ENCODE measurements around the gene AKR1E2. TPM values are rescaled to one million over a fixed set of nuclear protein-coding genes. Genes with fewer than 3 reads are reported as not detected.
A peak's percentile ranks its signal among the peaks of the same experiment; 100 is the strongest.

Gene AKR1E2
- total and polyA plus RNA-seq, 9 of the 15 experiments (the other 6 are each of a cell fraction or from before 2014, with no cell fraction given): 4.2 to 16.6 (median 9.8) TPM

DNA sequence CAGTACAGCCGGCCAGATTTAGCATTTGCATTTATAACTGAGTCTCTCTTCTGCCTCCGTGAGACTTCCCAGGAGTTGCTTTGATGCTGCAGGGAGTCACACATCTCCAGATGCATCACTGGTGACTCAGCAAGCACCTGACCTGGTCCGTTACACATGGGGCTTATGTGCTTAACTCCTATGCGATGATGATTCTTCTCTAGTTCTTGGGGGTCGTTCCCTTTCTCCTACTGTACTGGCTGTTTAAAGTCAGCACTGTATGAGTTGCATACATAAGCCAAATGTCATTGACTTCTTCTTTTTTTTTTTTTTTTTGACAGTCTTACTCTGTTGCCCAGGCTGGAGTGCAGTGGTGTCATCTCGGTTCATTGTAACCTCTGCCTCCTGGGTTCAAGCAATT lies 13.0 kb upstream of the AKR1E2 start (continued):
- TF ChIP-seq ZBTB17 (CRISPR knock-in tag; IDR thresholded peaks at IDR 0.05) (no peak), TCF3 (CRISPR knock-in tag; IDR thresholded peaks at IDR 0.05) (no peak), ARID1B (IDR thresholded peaks at IDR 0.05) (peak; percentile 35), L3MBTL2 (IDR thresholded peaks at IDR 0.05) (0 out of 2 replicates have a peak, but pooled peaks have one; percentile 28), TRIM24 (IDR thresholded peaks at IDR 0.05) (no peak), SMAD3 (CRISPR knock-in tag; conservative IDR thresholded peaks at IDR 0.05) (no peak), SAFB (IDR thresholded peaks at IDR 0.05; ENCODE audit: borderline replicate concordance, low read depth, low read length) (no peak), CREM (IDR thresholded peaks at IDR 0.05; ENCODE audit: low read depth) (peak; percentile 43; the same call in 1 of the 2 replicates), HNRNPK (IDR thresholded peaks at IDR 0.05; ENCODE audit: low read depth, low read length, poor library complexity, severe bottlenecking) (no peak), NR2F6 (CRISPR knock-in tag; IDR thresholded peaks at IDR 0.05) (no peak), JUN (IDR thresholded peaks at IDR 0.05; ENCODE audit: borderline replicate concordance, low read depth, low read length) (peak; percentile 81; the same call in 1 of the 2 replicates), JUN (CRISPR knock-in tag; IDR thresholded peaks at IDR 0.05; ENCODE audit: borderline replicate concordance) (no peak), MAFG (tag; conservative IDR thresholded peaks at IDR 0.05) (peak; percentile 63), SOX6 (IDR thresholded peaks at IDR 0.05) (no peak), MAFK (IDR thresholded peaks at IDR 0.05; ENCODE audit: low read length) (peak; percentile 13; the same call in 1 of the 2 replicates), DMBX1 (CRISPR knock-in tag; IDR thresholded peaks at IDR 0.05; ENCODE audit: borderline replicate concordance) (peak; percentile 38; the same call in 1 of the 2 replicates), SIN3B (IDR thresholded peaks at IDR 0.05; ENCODE audit: low read depth) (no peak), ZNF589 (CRISPR knock-in tag; IDR thresholded peaks at IDR 0.05; ENCODE audit: low read depth) (0 out of 2 replicates have a peak, but pooled peaks have one; percentile 23)
- TF ChIP-seq, protein P1, sequence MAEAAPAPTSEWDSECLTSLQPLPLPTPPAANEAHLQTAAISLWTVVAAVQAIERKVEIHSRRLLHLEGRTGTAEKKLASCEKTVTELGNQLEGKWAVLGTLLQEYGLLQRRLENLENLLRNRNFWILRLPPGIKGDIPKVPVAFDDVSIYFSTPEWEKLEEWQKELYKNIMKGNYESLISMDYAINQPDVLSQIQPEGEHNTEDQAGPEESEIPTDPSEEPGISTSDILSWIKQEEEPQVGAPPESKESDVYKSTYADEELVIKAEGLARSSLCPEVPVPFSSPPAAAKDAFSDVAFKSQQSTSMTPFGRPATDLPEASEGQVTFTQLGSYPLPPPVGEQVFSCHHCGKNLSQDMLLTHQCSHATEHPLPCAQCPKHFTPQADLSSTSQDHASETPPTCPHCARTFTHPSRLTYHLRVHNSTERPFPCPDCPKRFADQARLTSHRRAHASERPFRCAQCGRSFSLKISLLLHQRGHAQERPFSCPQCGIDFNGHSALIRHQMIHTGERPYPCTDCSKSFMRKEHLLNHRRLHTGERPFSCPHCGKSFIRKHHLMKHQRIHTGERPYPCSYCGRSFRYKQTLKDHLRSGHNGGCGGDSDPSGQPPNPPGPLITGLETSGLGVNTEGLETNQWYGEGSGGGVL (CRISPR knock-in tag; IDR thresholded peaks at IDR 0.05): no peak
- TF ChIP-seq, protein P2, sequence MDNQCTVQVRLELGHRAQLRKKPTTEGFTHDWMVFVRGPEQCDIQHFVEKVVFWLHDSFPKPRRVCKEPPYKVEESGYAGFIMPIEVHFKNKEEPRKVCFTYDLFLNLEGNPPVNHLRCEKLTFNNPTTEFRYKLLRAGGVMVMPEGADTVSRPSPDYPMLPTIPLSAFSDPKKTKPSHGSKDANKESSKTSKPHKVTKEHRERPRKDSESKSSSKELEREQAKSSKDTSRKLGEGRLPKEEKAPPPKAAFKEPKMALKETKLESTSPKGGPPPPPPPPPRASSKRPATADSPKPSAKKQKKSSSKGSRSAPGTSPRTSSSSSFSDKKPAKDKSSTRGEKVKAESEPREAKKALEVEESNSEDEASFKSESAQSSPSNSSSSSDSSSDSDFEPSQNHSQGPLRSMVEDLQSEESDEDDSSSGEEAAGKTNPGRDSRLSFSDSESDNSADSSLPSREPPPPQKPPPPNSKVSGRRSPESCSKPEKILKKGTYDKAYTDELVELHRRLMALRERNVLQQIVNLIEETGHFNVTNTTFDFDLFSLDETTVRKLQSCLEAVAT (IDR thresholded peaks at IDR 0.05): no peak
- TF ChIP-seq, protein P3, sequence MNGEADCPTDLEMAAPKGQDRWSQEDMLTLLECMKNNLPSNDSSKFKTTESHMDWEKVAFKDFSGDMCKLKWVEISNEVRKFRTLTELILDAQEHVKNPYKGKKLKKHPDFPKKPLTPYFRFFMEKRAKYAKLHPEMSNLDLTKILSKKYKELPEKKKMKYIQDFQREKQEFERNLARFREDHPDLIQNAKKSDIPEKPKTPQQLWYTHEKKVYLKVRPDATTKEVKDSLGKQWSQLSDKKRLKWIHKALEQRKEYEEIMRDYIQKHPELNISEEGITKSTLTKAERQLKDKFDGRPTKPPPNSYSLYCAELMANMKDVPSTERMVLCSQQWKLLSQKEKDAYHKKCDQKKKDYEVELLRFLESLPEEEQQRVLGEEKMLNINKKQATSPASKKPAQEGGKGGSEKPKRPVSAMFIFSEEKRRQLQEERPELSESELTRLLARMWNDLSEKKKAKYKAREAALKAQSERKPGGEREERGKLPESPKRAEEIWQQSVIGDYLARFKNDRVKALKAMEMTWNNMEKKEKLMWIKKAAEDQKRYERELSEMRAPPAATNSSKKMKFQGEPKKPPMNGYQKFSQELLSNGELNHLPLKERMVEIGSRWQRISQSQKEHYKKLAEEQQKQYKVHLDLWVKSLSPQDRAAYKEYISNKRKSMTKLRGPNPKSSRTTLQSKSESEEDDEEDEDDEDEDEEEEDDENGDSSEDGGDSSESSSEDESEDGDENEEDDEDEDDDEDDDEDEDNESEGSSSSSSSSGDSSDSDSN (IDR thresholded peaks at IDR 0.05; ENCODE audit: borderline replicate concordance in 1 of 2, low read depth in 2 of 2, low read length in 2 of 2): no peak
- TF ChIP-seq, protein P4, sequence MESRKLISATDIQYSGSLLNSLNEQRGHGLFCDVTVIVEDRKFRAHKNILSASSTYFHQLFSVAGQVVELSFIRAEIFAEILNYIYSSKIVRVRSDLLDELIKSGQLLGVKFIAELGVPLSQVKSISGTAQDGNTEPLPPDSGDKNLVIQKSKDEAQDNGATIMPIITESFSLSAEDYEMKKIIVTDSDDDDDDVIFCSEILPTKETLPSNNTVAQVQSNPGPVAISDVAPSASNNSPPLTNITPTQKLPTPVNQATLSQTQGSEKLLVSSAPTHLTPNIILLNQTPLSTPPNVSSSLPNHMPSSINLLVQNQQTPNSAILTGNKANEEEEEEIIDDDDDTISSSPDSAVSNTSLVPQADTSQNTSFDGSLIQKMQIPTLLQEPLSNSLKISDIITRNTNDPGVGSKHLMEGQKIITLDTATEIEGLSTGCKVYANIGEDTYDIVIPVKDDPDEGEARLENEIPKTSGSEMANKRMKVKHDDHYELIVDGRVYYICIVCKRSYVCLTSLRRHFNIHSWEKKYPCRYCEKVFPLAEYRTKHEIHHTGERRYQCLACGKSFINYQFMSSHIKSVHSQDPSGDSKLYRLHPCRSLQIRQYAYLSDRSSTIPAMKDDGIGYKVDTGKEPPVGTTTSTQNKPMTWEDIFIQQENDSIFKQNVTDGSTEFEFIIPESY (CRISPR knock-in tag; IDR thresholded peaks at IDR 0.05): no peak
